GM20431 (cell line): ENCODE results near the gene TGM5.

ENCODE experiments used
- in situ Hi-C: fragments of 300-500 bp; cut with MseI, MboI; formaldehyde crosslinking; loops from one replicate; pipeline ENCODE4 v1.15.0; 2020; ENCODE audit warnings: low sequenced_read_pairs; ENCODE audit not compliant: unreplicated experiment

The TGM5 gene

GRCh38 chr15:43266834-43267233 is at the start of gene TGM5:
TGM5 (minus strand) TSS chr15:43266928; CDS start chr15:43266849, 79 bp downstream.
- in situ Hi-C loops = no loop called here

DNA sequence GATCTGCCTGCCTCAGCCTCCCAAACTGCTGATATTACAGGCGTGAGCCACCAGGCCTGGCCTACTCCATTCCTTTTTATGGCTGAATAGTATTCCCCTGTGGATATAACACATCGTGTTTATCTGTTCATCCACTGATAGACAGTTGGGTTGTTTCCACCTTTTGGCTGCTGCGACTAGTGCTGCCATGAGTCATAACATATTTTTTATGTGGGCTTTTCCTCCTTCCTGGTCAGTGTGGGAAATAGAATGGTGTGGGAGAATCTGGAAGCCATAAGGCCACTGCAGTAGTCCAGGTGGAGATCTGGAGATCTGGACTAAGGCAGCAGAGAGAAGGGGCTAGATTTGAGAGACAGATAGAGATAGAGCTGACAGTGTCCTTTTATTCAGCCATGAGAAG is 47.4 kb upstream of the TGM5 start:
- in situ Hi-C loops = no loop called here

GRCh38 chr15:43312378-43312777 is 45.6 kb upstream of the TGM5 start:
- in situ Hi-C loops = no loop called here

DNA sequence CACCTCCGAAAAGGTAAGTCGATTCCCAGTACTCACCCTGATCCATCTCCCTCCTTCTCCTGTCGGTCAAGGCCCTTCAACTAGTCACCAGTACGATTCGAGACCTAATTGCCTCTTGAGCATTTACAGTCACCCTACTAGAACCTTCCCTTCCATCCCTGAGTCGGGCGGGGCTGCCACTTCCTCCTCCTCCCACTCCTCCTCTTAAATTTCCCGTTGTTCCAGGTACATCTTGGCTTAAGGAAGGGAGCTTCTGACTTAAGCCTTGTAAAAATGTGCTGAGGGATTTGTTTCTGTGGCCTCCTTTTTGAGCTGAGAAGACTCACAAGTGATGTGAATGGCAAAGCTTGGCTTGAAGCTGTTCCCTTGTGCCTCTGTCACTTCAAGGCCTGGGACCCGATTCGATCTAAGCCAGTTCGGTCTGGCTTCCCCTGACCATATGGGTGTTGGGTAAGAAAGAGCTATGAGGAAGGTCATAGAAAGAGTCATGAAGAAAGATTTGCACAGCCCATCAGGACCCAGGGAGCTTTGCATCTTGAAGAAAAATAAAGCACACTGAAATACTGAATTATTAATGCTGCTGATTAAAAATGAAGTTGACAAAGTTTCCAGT is 35.6 kb upstream of the TGM5 start, which contains the start of gene TGM7:
Gene TGM7, minus strand, starts transcription at position 51 of the 613 bp plus-strand sequence.
- in situ Hi-C loops = no loop called here

DNA sequence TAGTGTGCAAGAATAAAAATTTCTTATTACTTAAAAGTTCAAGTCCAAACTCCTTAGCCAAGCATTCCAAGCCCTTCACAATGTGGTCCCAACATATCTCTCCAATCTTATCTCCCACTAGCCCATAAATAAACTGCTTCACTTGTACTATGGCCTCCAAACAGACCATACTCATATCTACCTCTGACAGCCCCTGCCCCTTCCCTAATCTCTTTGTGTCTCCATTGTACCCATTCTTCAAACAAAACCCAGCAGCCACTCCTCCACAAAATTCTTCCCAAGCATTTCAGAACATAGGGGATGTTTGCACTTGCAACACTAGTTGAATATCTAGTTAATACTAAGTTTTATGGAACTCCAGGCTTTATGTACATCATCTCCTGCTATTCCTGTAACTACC is 33.2 kb upstream of the TGM5 start:
- in situ Hi-C loops = no loop called here

- in situ Hi-C loops = no loop called here
These were observed 32.7 kb upstream of the TGM5 start for GRCh38 chr15:43299411-43299810.

- in situ Hi-C loops = no loop called here
These were observed 27.5 kb upstream of the TGM5 start for GRCh38 chr15:43294091-43294706.

GRCh38 chr15:43293432-43293831 is 26.7 kb upstream of the TGM5 start:
- in situ Hi-C loops = no loop called here

- in situ Hi-C loops = no loop called here
These were observed 25.8 kb upstream of the TGM5 start for GRCh38 chr15:43292375-43293078.

GRCh38 chr15:43289656-43290055 is 22.9 kb upstream of the TGM5 start:
- in situ Hi-C loops = loop anchor here (10.0 kb wide), 1 partner anchor 75 kb away; no protein-coding TSS in a partner anchor

DNA sequence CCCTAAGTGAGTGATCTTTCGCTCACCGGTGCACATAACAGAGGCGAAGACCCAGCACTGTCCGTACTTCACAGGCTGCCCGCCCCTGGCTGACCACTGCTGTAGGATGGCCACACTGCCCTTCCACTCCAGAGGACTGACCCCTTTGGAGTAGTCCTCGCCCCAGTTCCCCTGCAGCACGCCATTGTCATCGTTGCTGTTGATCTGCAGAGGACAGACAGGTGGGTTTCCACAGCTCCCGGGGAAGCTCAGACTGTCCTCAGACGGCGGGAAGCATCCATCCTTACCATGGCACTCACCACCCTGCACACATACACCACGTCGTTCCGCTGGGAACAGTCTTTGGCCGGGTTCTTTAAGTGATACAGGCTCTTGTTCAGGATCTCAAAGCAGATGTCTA is 20.5 kb upstream of the TGM5 start:
- in situ Hi-C loops = loop anchor here (10.0 kb wide), 1 partner anchor 72 kb away; no protein-coding TSS in a partner anchor

GRCh38 chr15:43286074-43286473 is 19.3 kb upstream of the TGM5 start:
- in situ Hi-C loops = loop anchor here (10.0 kb wide), 1 partner anchor 71 kb away; no protein-coding TSS in a partner anchor

DNA sequence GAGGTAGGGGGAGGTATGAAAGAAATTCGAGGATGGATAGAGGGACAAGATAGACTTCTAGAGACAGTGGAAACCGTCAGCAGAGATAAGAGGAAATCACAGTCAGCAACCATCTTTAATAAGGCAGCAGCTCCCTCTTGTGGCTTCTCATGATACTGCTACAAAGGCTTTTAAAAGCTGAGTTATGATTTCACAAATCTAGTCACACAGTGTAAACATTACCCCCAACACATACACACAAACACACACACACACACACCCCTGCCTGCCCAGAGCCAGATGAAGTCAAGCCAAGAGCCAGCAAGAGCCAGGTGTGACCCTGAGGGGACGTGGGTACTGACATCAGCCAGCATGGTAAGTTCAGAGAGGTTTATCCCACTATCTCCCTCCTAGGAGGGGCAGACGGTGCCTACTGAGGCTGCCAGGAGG is 18.9 kb upstream of the TGM5 start:
- in situ Hi-C loops = loop anchor here (10.0 kb wide), 1 partner anchor 71 kb away; no protein-coding TSS in a partner anchor

GRCh38 chr15:43283526-43283925 is 16.8 kb upstream of the TGM5 start:
- in situ Hi-C loops = loop anchor here (10.0 kb wide), 1 partner anchor 69 kb away; no protein-coding TSS in a partner anchor

DNA sequence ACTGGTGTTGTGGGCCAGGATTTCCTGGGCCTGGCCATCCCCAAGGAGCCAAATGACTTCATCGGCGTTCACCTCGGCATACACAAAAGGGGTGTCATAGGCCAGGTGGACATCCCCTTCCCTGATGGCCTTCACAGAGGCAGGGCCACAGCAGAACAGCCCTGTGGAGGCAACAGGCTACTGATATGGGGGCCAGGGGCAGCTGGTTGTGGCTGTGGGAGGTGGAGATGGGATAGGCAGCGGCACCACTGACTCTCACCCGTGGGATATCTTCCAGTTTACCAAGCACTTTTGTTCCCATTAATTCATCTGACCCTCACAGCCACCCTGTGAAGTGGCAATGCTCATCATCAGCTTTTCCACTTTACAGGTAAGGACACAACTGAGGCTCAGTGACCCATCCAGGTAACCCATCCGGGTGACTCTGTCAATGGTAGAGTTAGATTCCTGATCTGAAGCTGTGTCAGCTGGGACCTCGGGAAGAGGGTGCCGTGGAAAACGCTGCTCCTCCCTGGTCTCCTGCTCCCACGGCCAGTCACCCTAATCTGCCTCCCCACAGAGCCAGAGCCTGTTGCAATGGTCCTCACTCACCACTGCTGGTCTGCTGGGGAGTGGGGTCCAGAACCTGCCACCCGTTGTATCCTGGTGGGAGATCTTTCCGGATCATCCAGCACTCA is 15.3 kb upstream of the TGM5 start:
- in situ Hi-C loops = loop anchor here (10.0 kb wide), 1 partner anchor 67 kb away; no protein-coding TSS in a partner anchor

DNA sequence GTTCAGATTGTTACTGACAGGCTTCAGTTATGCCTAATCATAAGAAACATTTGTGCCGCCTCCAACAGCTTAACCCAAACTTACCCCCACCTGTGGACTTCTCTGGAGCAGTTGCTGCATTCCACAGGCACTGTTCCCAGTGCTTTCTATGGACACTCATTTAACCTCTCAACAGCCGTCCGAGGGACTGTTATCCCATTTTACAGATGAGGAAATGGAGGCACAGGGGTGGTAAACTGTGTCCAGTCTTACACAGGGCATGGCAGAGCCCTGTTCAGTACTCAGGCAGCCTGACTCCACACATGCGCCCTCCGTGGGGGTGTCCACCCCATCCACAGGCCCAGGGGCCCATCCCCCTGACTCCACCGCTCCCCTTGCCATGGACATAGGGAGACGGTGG is 14.3 kb upstream of the TGM5 start:
- in situ Hi-C loops = loop anchor here (10.0 kb wide), 1 partner anchor 66 kb away; no protein-coding TSS in a partner anchor

GRCh38 chr15:43279496-43279895 is 12.8 kb upstream of the TGM5 start:
- in situ Hi-C loops = no loop called here

- in situ Hi-C loops = no loop called here
These were observed 12.1 kb upstream of the TGM5 start for GRCh38 chr15:43278869-43279268.

DNA sequence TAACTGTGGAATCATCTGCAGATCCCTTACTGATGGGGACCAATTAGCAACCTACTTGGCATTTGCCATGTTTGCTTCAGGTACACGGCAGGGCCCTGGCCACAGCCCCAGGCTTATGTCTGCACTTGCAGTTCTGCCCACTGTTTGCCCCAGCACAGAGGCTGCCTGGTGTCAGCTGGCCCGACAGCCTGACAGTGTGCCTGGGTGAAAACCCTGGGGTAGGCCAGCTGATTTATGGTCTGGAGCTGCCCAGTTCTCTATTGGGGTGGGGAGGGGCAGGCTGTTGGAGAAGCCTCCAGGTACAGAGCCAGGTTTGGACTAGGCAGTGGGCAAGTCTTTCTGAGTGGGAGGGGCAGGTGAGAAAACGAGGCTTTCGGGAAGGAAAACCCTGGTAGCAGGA is 11.2 kb upstream of the TGM5 start:
- in situ Hi-C loops = no loop called here

GRCh38 chr15:43277231-43277823 is 10.6 kb upstream of the TGM5 start:
- in situ Hi-C loops = no loop called here
